Measurements from ENCODE around the gene GALNT1. TPM values are rescaled to one million over a fixed set of nuclear protein-coding genes. Genes with fewer than 3 reads are reported as not detected.

Gene GALNT1
- total and polyA plus RNA-seq, 7 experiments from 2014 or later, result 20.9 to 42.0 (median 29.3) TPM

DNA sequence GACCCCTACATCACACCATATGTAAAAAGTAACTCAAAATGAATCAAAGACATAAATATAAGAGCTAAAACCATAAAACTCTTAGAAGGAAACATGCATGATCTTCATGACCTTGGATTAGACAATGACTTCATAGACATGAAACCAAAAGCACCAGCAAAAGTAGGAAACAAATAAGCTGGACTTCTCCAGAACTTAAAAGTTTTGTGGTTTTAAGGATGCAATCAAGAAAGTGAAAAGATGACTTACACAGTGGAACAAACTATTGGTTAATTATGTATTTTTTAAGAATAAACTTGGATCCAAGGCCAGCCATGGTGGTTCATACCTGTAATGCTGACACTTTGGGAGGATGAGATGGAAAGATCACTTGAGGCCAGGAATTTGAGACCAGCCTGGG lies 150.2 kb downstream of the GALNT1 start:
- no peaks in the 10 kb centered on the region for H3K4me1 Mint-ChIP-seq
- ATAC-seq (no peak), DNase-seq (no peak)
- H3K9me3 Mint-ChIP-seq, result peaks cover 6 to 29% (median 11%) of the 10 kb centered on the region in 11 donors
- no peak overlapping the region for H3K4me3 Mint-ChIP-seq
- no peak overlapping the region for H3K4me3 ChIP-seq (ENCODE audit: low read length)
- ChIA-PET POLR2A (interaction anchor here (0.7 kb wide), 1 partner anchor 25 kb away, joined by 3 read pairs; no protein-coding TSS in a partner anchor), CTCF (interaction anchor here (0.7 to 1.5 kb wide), 2 partner anchors 25 to 50 kb away, joined by 3 read pairs; no protein-coding TSS in a partner anchor)
- peaks cover 0 to 7% (median 0%) of the 10 kb centered on the region in 5 donors for H3K27me3 Mint-ChIP-seq
- peaks cover 0 to 8% (median 0%) of the 10 kb centered on the region in 3 experiments for H3K9me3 ChIP-seq (ENCODE audit: control insufficient read depth in 2 of 3, low read length in 3 of 3)
- intact Hi-C loops (cut with micrococcal nuclease), result no loop called here
- no peak overlapping the region for H3K27ac ChIP-seq (ENCODE audit: low read depth, low read length)
- H3K4me1 ChIP-seq (ENCODE audit: control insufficient read depth in 2 of 2, insufficient read depth in 2 of 2, low read length in 2 of 2), result no peaks in the 10 kb centered on the region
- no peaks in the 10 kb centered on the region for H3K36me3 ChIP-seq (ENCODE audit: control insufficient read depth in 2 of 3, insufficient read depth in 3 of 3, low read length in 3 of 3)
- H3K36me3 Mint-ChIP-seq, result peaks cover 0 to 10% (median 3%) of the 10 kb centered on the region in 5 donors
- no peak overlapping the region for H3K27ac Mint-ChIP-seq
- H3K27me3 ChIP-seq (ENCODE audit: control insufficient read depth in 2 of 2, insufficient read depth in 2 of 2, low read length in 2 of 2), result no peaks in the 10 kb centered on the region

GRCh38 chr18:35732162-35732561 lies 150.6 kb downstream of the GALNT1 start:
- Histone ChIP-seq H3K36me3 (ENCODE audit: control insufficient read depth in 2 of 3, insufficient read depth in 3 of 3, low read length in 3 of 3) (no peaks in the 10 kb centered on the region), H3K4me3 (ENCODE audit: low read length) (no peak overlapping the region), H3K9me3 (ENCODE audit: control insufficient read depth in 2 of 3, low read length in 3 of 3) (peaks cover 0 to 8% (median 0%) of the 10 kb centered on the region in 3 experiments), H3K4me1 (ENCODE audit: control insufficient read depth in 2 of 2, insufficient read depth in 2 of 2, low read length in 2 of 2) (no peaks in the 10 kb centered on the region), H3K27me3 (ENCODE audit: control insufficient read depth in 2 of 2, insufficient read depth in 2 of 2, low read length in 2 of 2) (no peaks in the 10 kb centered on the region), H3K27ac (ENCODE audit: low read depth, low read length) (no peak overlapping the region)
- CTCF ChIA-PET, result interaction anchor here (0.7 kb wide), 1 partner anchor 51 kb away, joined by 3 read pairs; no protein-coding TSS in a partner anchor
- no peak overlapping the region for H3K4me3 Mint-ChIP-seq
- H3K9me3 Mint-ChIP-seq, result peaks cover 6 to 29% (median 11%) of the 10 kb centered on the region in 11 donors
- peaks cover 0 to 7% (median 2%) of the 10 kb centered on the region in 5 donors for H3K27me3 Mint-ChIP-seq
- peaks cover 0 to 10% (median 3%) of the 10 kb centered on the region in 5 donors for H3K36me3 Mint-ChIP-seq
- POLR2A ChIA-PET, result interaction anchor here (0.7 kb wide), 1 partner anchor 24 kb away, joined by 3 read pairs; no protein-coding TSS in a partner anchor
- no peak overlapping the region for H3K27ac Mint-ChIP-seq
- intact Hi-C loops (cut with micrococcal nuclease), result no loop called here
- H3K4me1 Mint-ChIP-seq, result no peaks in the 10 kb centered on the region
- DNase-seq (no peak), ATAC-seq (no peak)

DNA sequence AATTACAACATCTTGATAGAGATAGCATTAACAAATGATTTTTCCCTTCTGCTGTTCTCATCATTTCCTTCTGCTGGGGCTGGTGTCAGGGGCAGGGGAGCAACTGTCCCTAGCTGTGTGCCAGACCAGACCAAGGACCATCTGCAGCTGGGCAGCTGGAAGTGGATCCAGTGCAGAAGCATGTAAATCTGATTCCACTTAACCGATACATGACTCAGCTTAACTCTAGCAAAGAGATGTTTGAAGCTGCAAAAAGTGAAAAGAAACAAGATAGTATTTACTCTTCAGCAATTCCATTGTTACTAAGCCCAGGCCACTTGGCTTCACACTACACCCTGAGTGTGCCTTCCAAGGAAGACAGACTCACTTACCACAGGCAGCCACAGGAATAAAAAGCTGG lies 151.1 kb downstream of the GALNT1 start:
- DNase-seq, result no peak
- peaks cover 0 to 7% (median 3%) of the 10 kb centered on the region in 5 donors for H3K27me3 Mint-ChIP-seq
- Histone ChIP-seq H3K4me1 (ENCODE audit: control insufficient read depth in 2 of 2, insufficient read depth in 2 of 2, low read length in 2 of 2) (no peaks in the 10 kb centered on the region), H3K9me3 (ENCODE audit: control insufficient read depth in 2 of 3, low read length in 3 of 3) (peaks cover 0 to 8% (median 0%) of the 10 kb centered on the region in 3 experiments), H3K27ac (ENCODE audit: low read depth, low read length) (no peak overlapping the region), H3K4me3 (ENCODE audit: low read length) (no peak overlapping the region), H3K27me3 (ENCODE audit: control insufficient read depth in 2 of 2, insufficient read depth in 2 of 2, low read length in 2 of 2) (no peaks in the 10 kb centered on the region), H3K36me3 (ENCODE audit: control insufficient read depth in 2 of 3, insufficient read depth in 3 of 3, low read length in 3 of 3) (no peaks in the 10 kb centered on the region)
- H3K4me1 Mint-ChIP-seq, result no peaks in the 10 kb centered on the region
- no peak overlapping the region for H3K27ac Mint-ChIP-seq
- intact Hi-C loops (cut with micrococcal nuclease), result no loop called here
- H3K4me3 Mint-ChIP-seq, result no peak overlapping the region
- CTCF ChIA-PET, result interaction anchor here (0.7 kb wide), 1 partner anchor 51 kb away, joined by 3 read pairs; no protein-coding TSS in a partner anchor
- peaks cover 0 to 10% (median 3%) of the 10 kb centered on the region in 5 donors for H3K36me3 Mint-ChIP-seq
- POLR2A ChIA-PET, result interaction anchor here (0.7 kb wide), 2 partner anchors 15 to 24 kb away, joined by 3 read pairs; no protein-coding TSS in a partner anchor
- ATAC-seq, result no peak
- H3K9me3 Mint-ChIP-seq, result peaks cover 6 to 29% (median 11%) of the 10 kb centered on the region in 11 donors

GRCh38 chr18:35733408-35733807 lies 151.9 kb downstream of the GALNT1 start:
- POLR2A ChIA-PET, result interaction anchor here (0.7 kb wide), 1 partner anchor 15 kb away, joined by 3 read pairs; no protein-coding TSS in a partner anchor
- no peak overlapping the region for H3K27ac Mint-ChIP-seq
- Histone ChIP-seq H3K4me1 (ENCODE audit: control insufficient read depth in 2 of 2, insufficient read depth in 2 of 2, low read length in 2 of 2) (no peaks in the 10 kb centered on the region), H3K27ac (ENCODE audit: low read depth, low read length) (no peak overlapping the region), H3K9me3 (ENCODE audit: control insufficient read depth in 2 of 3, low read length in 3 of 3) (peaks cover 0 to 8% (median 0%) of the 10 kb centered on the region in 3 experiments), H3K4me3 (ENCODE audit: low read length) (no peak overlapping the region), H3K27me3 (ENCODE audit: control insufficient read depth in 2 of 2, insufficient read depth in 2 of 2, low read length in 2 of 2) (no peaks in the 10 kb centered on the region), H3K36me3 (ENCODE audit: control insufficient read depth in 2 of 3, insufficient read depth in 3 of 3, low read length in 3 of 3) (no peaks in the 10 kb centered on the region)
- CTCF ChIA-PET, result no interaction called here
- ATAC-seq, result no peak
- H3K4me1 Mint-ChIP-seq, result no peaks in the 10 kb centered on the region
- H3K36me3 Mint-ChIP-seq, result peaks cover 0 to 6% (median 3%) of the 10 kb centered on the region in 5 donors
- H3K4me3 Mint-ChIP-seq, result no peak overlapping the region
- H3K9me3 Mint-ChIP-seq, result peaks cover 4 to 32% (median 9%) of the 10 kb centered on the region in 11 donors
- H3K27me3 Mint-ChIP-seq, result peaks cover 0 to 7% (median 4%) of the 10 kb centered on the region in 5 donors
- intact Hi-C loops (cut with micrococcal nuclease), result no loop called here
- no peak for DNase-seq

DNA sequence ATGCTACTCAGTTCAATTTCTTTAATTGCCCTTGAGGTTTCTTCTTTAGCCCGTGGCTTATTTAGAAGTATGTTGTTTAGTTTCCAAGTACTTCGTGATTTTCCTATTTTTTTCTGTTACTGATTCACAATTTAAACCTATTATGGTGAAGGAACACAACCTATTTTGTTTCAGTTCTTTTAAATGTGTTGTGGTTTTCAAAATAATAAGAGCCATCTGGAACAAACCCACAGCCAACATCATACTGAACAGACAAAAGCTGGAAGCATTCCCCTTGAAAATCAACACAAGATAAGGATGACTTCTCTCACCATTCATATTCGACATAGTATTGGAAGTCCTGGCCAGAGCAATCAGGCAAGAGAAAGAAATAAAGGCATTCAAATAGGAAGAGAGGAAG lies 155.2 kb downstream of the GALNT1 start:
- POLR2A ChIA-PET, result no interaction called here
- Histone ChIP-seq H3K4me3 (ENCODE audit: low read length) (no peak overlapping the region), H3K36me3 (ENCODE audit: control insufficient read depth in 2 of 3, insufficient read depth in 3 of 3, low read length in 3 of 3) (no peaks in the 10 kb centered on the region), H3K4me1 (ENCODE audit: control insufficient read depth in 2 of 2, insufficient read depth in 2 of 2, low read length in 2 of 2) (no peaks in the 10 kb centered on the region), H3K27ac (ENCODE audit: low read depth, low read length) (no peak overlapping the region), H3K27me3 (ENCODE audit: control insufficient read depth in 2 of 2, insufficient read depth in 2 of 2, low read length in 2 of 2) (no peaks in the 10 kb centered on the region), H3K9me3 (ENCODE audit: control insufficient read depth in 2 of 3, low read length in 3 of 3) (no peaks in the 10 kb centered on the region)
- ATAC-seq (no peak), DNase-seq (no peak)
- peaks cover 0 to 16% (median 7%) of the 10 kb centered on the region in 5 donors for H3K27me3 Mint-ChIP-seq
- no peak overlapping the region for H3K4me3 Mint-ChIP-seq
- CTCF ChIA-PET, result no interaction called here
- no peaks in the 10 kb centered on the region for H3K4me1 Mint-ChIP-seq
- peaks cover 0 to 13% (median 4%) of the 10 kb centered on the region in 11 donors for H3K9me3 Mint-ChIP-seq
- H3K36me3 Mint-ChIP-seq, result no peaks in the 10 kb centered on the region
- intact Hi-C loops (cut with micrococcal nuclease), result no loop called here
- no peak overlapping the region for H3K27ac Mint-ChIP-seq

- CTCF ChIA-PET, result no interaction called here
Measured at GRCh38 chr18:35739778-35740177, 158.2 kb downstream of the GALNT1 start.

GRCh38 chr18:35740656-35741055 lies 159.1 kb downstream of the GALNT1 start:
- no peaks in the 10 kb centered on the region for H3K4me1 ChIP-seq (ENCODE audit: control insufficient read depth in 2 of 2, insufficient read depth in 2 of 2, low read length in 2 of 2)
- POLR2A ChIA-PET, result no interaction called here
- H3K9me3 ChIP-seq (ENCODE audit: control insufficient read depth in 2 of 3, low read length in 3 of 3), result no peaks in the 10 kb centered on the region
- Mint-ChIP-seq H3K27me3 (peaks cover 7 to 29% (median 19%) of the 10 kb centered on the region in 5 donors), H3K4me3 (no peak overlapping the region), H3K4me1 (no peaks in the 10 kb centered on the region), H3K36me3 (peaks cover 0 to 3% (median 0%) of the 10 kb centered on the region in 5 donors), H3K9me3 (peaks cover 0 to 18% (median 7%) of the 10 kb centered on the region in 11 donors), H3K27ac (no peak overlapping the region)
- no peak for ATAC-seq
- H3K4me3 ChIP-seq (ENCODE audit: low read length), result no peak overlapping the region
- no peaks in the 10 kb centered on the region for H3K27me3 ChIP-seq (ENCODE audit: control insufficient read depth in 2 of 2, insufficient read depth in 2 of 2, low read length in 2 of 2)
- no peaks in the 10 kb centered on the region for H3K36me3 ChIP-seq (ENCODE audit: control insufficient read depth in 2 of 3, insufficient read depth in 3 of 3, low read length in 3 of 3)
- no peak overlapping the region for H3K27ac ChIP-seq (ENCODE audit: low read depth, low read length)
- no peak for DNase-seq
- intact Hi-C loops (cut with micrococcal nuclease), result no loop called here
- CTCF ChIA-PET, result no interaction called here

More at GRCh38 chr18:35739778-35740177, 158.2 kb downstream of the GALNT1 start:
- intact Hi-C loops (cut with micrococcal nuclease), result no loop called here
- Histone ChIP-seq H3K4me3 (ENCODE audit: low read length) (no peak overlapping the region), H3K27ac (ENCODE audit: low read depth, low read length) (no peak overlapping the region), H3K36me3 (ENCODE audit: control insufficient read depth in 2 of 3, insufficient read depth in 3 of 3, low read length in 3 of 3) (no peaks in the 10 kb centered on the region), H3K9me3 (ENCODE audit: control insufficient read depth in 2 of 3, low read length in 3 of 3) (no peaks in the 10 kb centered on the region), H3K4me1 (ENCODE audit: control insufficient read depth in 2 of 2, insufficient read depth in 2 of 2, low read length in 2 of 2) (no peaks in the 10 kb centered on the region), H3K27me3 (ENCODE audit: control insufficient read depth in 2 of 2, insufficient read depth in 2 of 2, low read length in 2 of 2) (no peaks in the 10 kb centered on the region)
- DNase-seq (no peak), ATAC-seq (no peak)
- Mint-ChIP-seq H3K9me3 (peaks cover 0 to 13% (median 4%) of the 10 kb centered on the region in 11 donors), H3K4me3 (no peak overlapping the region), H3K36me3 (no peaks in the 10 kb centered on the region), H3K4me1 (no peaks in the 10 kb centered on the region), H3K27me3 (peaks cover 7 to 25% (median 10%) of the 10 kb centered on the region in 5 donors), H3K27ac (no peak overlapping the region)
- POLR2A ChIA-PET, result no interaction called here

Data from naive thymus-derived CD4-positive, alpha-beta T cell (primary cell).